AG04449 (cell line): Measurements from ENCODE around the gene ZRANB1.

Source experiments
- CTCF ChIA-PET: fragments of 350-600 bp; formaldehyde crosslinking; extraction: SDS; loops from one replicate; lab custom pipeline; 2021; ENCODE audit warnings: antibody characterized with exemption; lab: Yijun Ruan, JAX
- POLR2A ChIA-PET: fragments of 400-600, 350-600 bp; formaldehyde crosslinking; extraction: SDS; loops from one replicate; lab custom pipeline; 2020; ENCODE audit warnings: antibody characterized with exemption, inconsistent platforms; lab: Yijun Ruan, JAX
- DNase-seq: peaks from one replicate; pipeline ENCODE4 v3.0.0-alpha.2; 2010; ENCODE audit warnings: low read depth, low spot score
- H3K4me3 ChIP-seq: 2 replicates; pipeline ENCODE4 v1.5.1; 2011; ENCODE audit warnings: low read depth, mild to moderate bottlenecking, control low read depth, low read length
- CTCF ChIP-seq: IDR thresholded peaks from one replicate; pipeline ENCODE4 v1.5.1; 2011; ENCODE audit warnings: mild to moderate bottlenecking, moderate library complexity, low read length, control low read depth, inconsistent platforms; ENCODE audit not compliant: insufficient read depth; ENCODE audit errors: missing control alignments

The ZRANB1 gene

GRCh38 chr10:125003146-125003900, 61.4 kb downstream of the ZRANB1 start:
- CTCF ChIA-PET = interaction anchor here (1.6 to 2.4 kb wide), 2 partner anchors 11 to 12 kb away, joined by 5 to 19 read pairs; no protein-coding TSS in a partner anchor
- H3K4me3 ChIP-seq = no peak overlapping the region
- TF ChIP-seq CTCF = no peak
- POLR2A ChIA-PET = no interaction called here
- no peak for DNase-seq

- CTCF ChIA-PET = interaction anchor here (1.6 kb wide), 1 partner anchor 12 kb away, joined by 5 read pairs; no protein-coding TSS in a partner anchor
- POLR2A ChIA-PET = no interaction called here
- H3K4me3 ChIP-seq = no peak overlapping the region
- no peak for DNase-seq
- TF ChIP-seq CTCF = no peak
These were observed 62.1 kb downstream of the ZRANB1 start for GRCh38 chr10:125003901-125004467.

- no peak for TF ChIP-seq CTCF
- no peak for DNase-seq
- POLR2A ChIA-PET = no interaction called here
- CTCF ChIA-PET = interaction anchor here (1.6 kb wide), 1 partner anchor 13 kb away, joined by 5 read pairs; no protein-coding TSS in a partner anchor
- no peak overlapping the region for H3K4me3 ChIP-seq
These were observed 62.8 kb downstream of the ZRANB1 start for GRCh38 chr10:125004571-125005311.

GRCh38 chr10:125005312-125006187, 63.6 kb downstream of the ZRANB1 start:
- no peak for TF ChIP-seq CTCF
- POLR2A ChIA-PET = no interaction called here
- H3K4me3 ChIP-seq = no peak overlapping the region
- DNase-seq = no peak
- CTCF ChIA-PET = interaction anchor here (1.4 to 2.3 kb wide), 3 partner anchors 12 to 45 kb away, joined by 3 to 11 read pairs (median 5); no protein-coding TSS in a partner anchor

- no peak for DNase-seq
- H3K4me3 ChIP-seq = no peak overlapping the region
- no peak for TF ChIP-seq CTCF
- POLR2A ChIA-PET = no interaction called here
- CTCF ChIA-PET = interaction anchor here (0.8 to 2.3 kb wide), 4 partner anchors 11 to 44 kb away, joined by 3 to 11 read pairs (median 3); no protein-coding TSS in a partner anchor
These were observed 64.3 kb downstream of the ZRANB1 start for GRCh38 chr10:125006188-125006680.
